Right atrium auricular region (tissue), 2 donors: ENCODE data around the gene C2CD2L. TPM values are rescaled to one million over a fixed set of nuclear protein-coding genes. Genes with fewer than 3 reads are reported as not detected.

Experiments
- DNase-seq: peaks from one replicate; pipeline ENCODE4 v3.0.0-alpha.2; 2019; ENCODE audit warnings: low spot score
- H3K27ac ChIP-seq, 2 donors: fragments of 200-600 bp; sonication (generic); 1 replicate in 1 of 2; 2 replicates in 1 of 2; pipeline ENCODE4 v1.5.1; 2016 to 2019
- H3K27me3 ChIP-seq, 2 donors: fragments of 200-600 bp; sonication (generic); one replicate each; pipeline versions ENCODE4 v1.5.1 to v1.6.0; 2017 to 2019
- H3K36me3 ChIP-seq: fragments of 200-600 bp; sonication (generic); one replicate; pipeline ENCODE4 v1.5.1; 2016
- H3K4me1 ChIP-seq, 2 donors: fragments of 200-600 bp; sonication (generic); one replicate each; pipeline versions ENCODE4 v1.5.1 to v1.6.0; 2017 to 2019
- H3K4me3 ChIP-seq, 2 donors: fragments of 200-600 bp; sonication (generic); 1 replicate in 1 of 2; 2 replicates in 1 of 2; pipeline ENCODE4 v1.5.1; 2017 to 2019; ENCODE audit warnings: mild to moderate bottlenecking in 1 of 2, moderate library complexity in 1 of 2
- H3K9me3 ChIP-seq, 2 donors: fragments of 200-600 bp; sonication (generic); one replicate each; pipeline ENCODE4 v1.5.1; 2019
- CTCF ChIP-seq, 2 donors: fragments of 200-600 bp; sonication (generic); IDR thresholded peaks; one replicate each; pipeline ENCODE4 v1.5.1; 2019; ENCODE audit warnings: antibody characterized with exemption in 2 of 2
- total RNA-seq, 2 donors: library from RNA; depleted of rRNA; stranded (reverse); fragments of >200 nt; gene quantifications; one replicate each; pipeline ENCODE4 v1.1.0, GENCODE V29; 2016

C2CD2L gene
- total RNA-seq, 2 donors from 2014 or later = 10.0 to 14.2 TPM

GRCh38 chr11:119103793-119104192 lies 3.4 kb upstream of the C2CD2L start:
- Histone ChIP-seq H3K4me1 (peaks cover 0 to 49% of the 10 kb centered on the region in 2 donors), H3K27ac (peak overlapping the region in 1 of 2 donors; percentile 87), H3K27me3 (no peaks in the 10 kb centered on the region), H3K4me3 (no peak overlapping the region), H3K36me3 (no peaks in the 10 kb centered on the region), H3K9me3 (no peaks in the 10 kb centered on the region)
- DNase-seq = no peak
- TF ChIP-seq CTCF (IDR thresholded peaks at IDR 0.05) = no peak

- TF ChIP-seq CTCF (IDR thresholded peaks at IDR 0.05) = no peak
- Histone ChIP-seq H3K36me3 (peaks cover 19% of the 10 kb centered on the region), H3K9me3 (no peaks in the 10 kb centered on the region), H3K4me1 (peaks cover 0 to 35% of the 10 kb centered on the region in 2 donors), H3K27me3 (no peaks in the 10 kb centered on the region), H3K4me3 (peak overlapping the region; percentile 79 to 86), H3K27ac (peak overlapping the region; percentile 78)
- no peak for DNase-seq
Observed at GRCh38 chr11:119107538-119108145, 498 bp downstream of the C2CD2L start.

- peaks cover 24% of the 10 kb centered on the region for H3K36me3 ChIP-seq
- no peaks in the 10 kb centered on the region for H3K27me3 ChIP-seq
- peaks cover 0 to 28% of the 10 kb centered on the region in 2 donors for H3K4me1 ChIP-seq
- no peaks in the 10 kb centered on the region for H3K9me3 ChIP-seq
- no peak for DNase-seq
- H3K27ac ChIP-seq = peak overlapping the region; percentile 78
- peak overlapping the region; percentile 79 to 86 for H3K4me3 ChIP-seq
- no peak for TF ChIP-seq CTCF (IDR thresholded peaks at IDR 0.05)
Observed at GRCh38 chr11:119108146-119108856, 1.2 kb downstream of the C2CD2L start.

- H3K9me3 ChIP-seq = no peaks in the 10 kb centered on the region
- peaks cover 28% of the 10 kb centered on the region for H3K36me3 ChIP-seq
- H3K4me3 ChIP-seq = peak overlapping the region in 1 of 2 donors; percentile 86
- H3K27me3 ChIP-seq = no peaks in the 10 kb centered on the region
- TF ChIP-seq CTCF (IDR thresholded peaks at IDR 0.05) = no peak
- DNase-seq = no peak
- H3K4me1 ChIP-seq = peaks cover 0 to 26% of the 10 kb centered on the region in 2 donors
- H3K27ac ChIP-seq = no peak overlapping the region
Observed at GRCh38 chr11:119108857-119109221, 1.7 kb downstream of the C2CD2L start.

- Histone ChIP-seq H3K27ac (no peak overlapping the region), H3K4me3 (no peak overlapping the region), H3K27me3 (no peaks in the 10 kb centered on the region), H3K9me3 (no peaks in the 10 kb centered on the region), H3K4me1 (peaks cover 0 to 26% of the 10 kb centered on the region in 2 donors), H3K36me3 (peaks cover 35% of the 10 kb centered on the region)
- DNase-seq = no peak
- TF ChIP-seq CTCF (IDR thresholded peaks at IDR 0.05) = no peak
Observed at GRCh38 chr11:119109843-119110242, 2.7 kb downstream of the C2CD2L start.
